H1 (cell line): Measurements from ENCODE around the gene SH3RF3. TPM values are rescaled to one million over a fixed set of nuclear protein-coding genes. Genes with fewer than 3 reads are reported as not detected.
A peak's percentile ranks its signal among the peaks of the same experiment; 100 is the strongest.

Experiments
- CTCF ChIA-PET: fragments of 300-600 bp; sonication (Branson Sonifier 250); formaldehyde crosslinking; loops from one replicate; lab custom pipeline; 2021; ENCODE audit not compliant: partially characterized antibody; lab: Charles Lee
- POLR2A ChIA-PET: fragments of 300-600 bp; sonication (Branson Sonifier 250); formaldehyde crosslinking; loops from one replicate; lab custom pipeline; 2021; ENCODE audit warnings: inconsistent platforms; ENCODE audit not compliant: partially characterized antibody; lab: Charles Lee
- DNase-seq, 2 experiments: peaks; one replicate each; pipeline versions ENCODE4 v3.0.0 to v3.0.0-alpha.2; 2010 to 2022; ENCODE audit warnings: low spot score in 2 of 2, low read depth in 1 of 2, mixed read lengths in 1 of 2
- FAIRE-seq: peaks from 2 replicates; lab custom pipeline; 2011; peaks lifted over from hg19 to GRCh38; lab: Jason Lieb, UNC
- H2AFZ ChIP-seq: 2 replicates; pipeline ENCODE4 v1.8.1; 2012; ENCODE audit warnings: low read length, inconsistent platforms
- H2AK5ac ChIP-seq: 2 replicates; pipeline ENCODE4 v1.6.1; 2013; ENCODE audit warnings: low read depth, low read length
- H2BK120ac ChIP-seq: replicated peaks from 2 replicates; pipeline ENCODE3; 2013; ENCODE audit warnings: low read depth, low read length, inconsistent platforms
- H2BK12ac ChIP-seq: 2 replicates; pipeline ENCODE4 v1.6.1; 2013; ENCODE audit warnings: low read depth, low read length
- H2BK15ac ChIP-seq: 2 replicates; pipeline ENCODE4 v1.6.1; 2013; ENCODE audit warnings: low read length
- H2BK20ac ChIP-seq: 2 replicates; pipeline ENCODE4 v1.6.1; 2013; ENCODE audit warnings: low read length
- H2BK5ac ChIP-seq: 2 replicates; pipeline ENCODE4 v1.6.1; 2013; ENCODE audit warnings: low read depth, low read length
- H3K14ac ChIP-seq: 2 replicates; pipeline ENCODE4 v1.6.1; 2013; ENCODE audit warnings: inconsistent platforms; ENCODE audit not compliant: insufficient read length
- H3K18ac ChIP-seq: 2 replicates; pipeline ENCODE4 v1.6.1; 2013; ENCODE audit warnings: low read length; ENCODE audit errors: extremely low read depth
- H3K23ac ChIP-seq: 2 replicates; pipeline ENCODE4 v1.6.1; 2013; ENCODE audit warnings: inconsistent platforms; ENCODE audit not compliant: insufficient read length
- H3K23me2 ChIP-seq: 2 replicates; pipeline ENCODE4 v1.6.1; 2013; ENCODE audit warnings: low read depth, low read length
- H3K27ac ChIP-seq: 2 replicates; pipeline ENCODE4 v1.6.1; 2011; ENCODE audit warnings: low read depth, low read length, inconsistent platforms
- H3K27me3 ChIP-seq, 4 experiments: replicated peaks in 1 of 4; 1 replicate in 1 of 4; 2 replicates in 3 of 4; pipeline versions ENCODE4 v1.6.1 to v1.8.1; 2011 to 2013; ENCODE audit warnings: low read length in 3 of 4, mild to moderate bottlenecking in 3 of 4, inconsistent platforms in 2 of 4, mixed read lengths in 2 of 4, moderate library complexity in 1 of 4; ENCODE audit not compliant: control insufficient read depth in 3 of 4, insufficient read depth in 3 of 4; ENCODE audit errors: extremely low read depth in 1 of 4
- H3K36me3 ChIP-seq, 4 experiments: 2 replicates each; pipeline versions ENCODE4 v1.6.1 to v1.8.1; 2011 to 2013; ENCODE audit warnings: mild to moderate bottlenecking in 4 of 4, low read length in 3 of 4, moderate library complexity in 2 of 4, control low read depth in 1 of 4, inconsistent platforms in 1 of 4; ENCODE audit not compliant: insufficient read depth in 4 of 4, control insufficient read depth in 2 of 4
- H3K4ac ChIP-seq: replicated peaks from 2 replicates; pipeline ENCODE3; 2013; ENCODE audit warnings: low read length, low read depth, mixed read lengths, inconsistent platforms; ENCODE audit not compliant: insufficient read length
- H3K4me1 ChIP-seq, 4 experiments: replicated peaks in 1 of 4; 1 replicate in 1 of 4; 2 replicates in 3 of 4; pipeline versions ENCODE4 v1.6.1 to v1.8.1; 2011 to 2013; ENCODE audit warnings: low read length in 3 of 4, inconsistent platforms in 2 of 4, mixed read lengths in 1 of 4; ENCODE audit not compliant: insufficient read depth in 4 of 4, control insufficient read depth in 3 of 4
- H3K4me2 ChIP-seq, 2 experiments: 2 replicates each; pipeline versions ENCODE4 v1.6.1 to v1.8.1; 2011 to 2013; ENCODE audit warnings: low read depth in 2 of 2, low read length in 2 of 2, control low read depth in 1 of 2, inconsistent platforms in 1 of 2, mild to moderate bottlenecking in 1 of 2; ENCODE audit not compliant: insufficient read depth in 1 of 2
- H3K4me3 ChIP-seq, 4 experiments: fragments of 200-600, 300-600 bp in 1 of 4; sonication (generic), shearing (Covaris generic), sonication (Bioruptor Twin) in 1 of 4; 2 replicates each; pipeline versions ENCODE4 v1.5.1 to v1.8.1; 2011 to 2016; ENCODE audit warnings: low read length in 4 of 4, low read depth in 3 of 4, control low read depth in 2 of 4, inconsistent platforms in 2 of 4, mild to moderate bottlenecking in 2 of 4, mixed read lengths in 1 of 4, moderate library complexity in 1 of 4; ENCODE audit not compliant: insufficient read depth in 2 of 4; ENCODE audit errors: extremely low read depth in 1 of 4
- H3K56ac ChIP-seq: replicated peaks from 2 replicates; pipeline ENCODE3; 2013; ENCODE audit warnings: low read depth, mild to moderate bottlenecking, mixed read lengths, low read length, inconsistent platforms; ENCODE audit not compliant: insufficient read length
- H3K79me1 ChIP-seq: 2 replicates; pipeline ENCODE4 v1.6.1; 2013; ENCODE audit warnings: low read depth, low read length, control low read depth
- H3K79me2 ChIP-seq, 2 experiments: 2 replicates each; pipeline versions ENCODE4 v1.6.1 to v1.8.1; 2012 to 2013; ENCODE audit warnings: low read length in 2 of 2, mild to moderate bottlenecking in 2 of 2, inconsistent platforms in 1 of 2; ENCODE audit not compliant: insufficient read depth in 2 of 2, control insufficient read depth in 1 of 2
- H3K9ac ChIP-seq, 4 experiments: replicated peaks in 1 of 4; 1 replicate in 1 of 4; 2 replicates in 3 of 4; pipeline versions ENCODE4 v1.6.1 to v1.8.1; 2011 to 2013; ENCODE audit warnings: low read depth in 3 of 4, low read length in 3 of 4, control low read depth in 2 of 4, mild to moderate bottlenecking in 2 of 4, moderate library complexity in 2 of 4, inconsistent platforms in 1 of 4; ENCODE audit errors: extremely low read depth in 1 of 4
- H3K9me3 ChIP-seq, 2 experiments: 2 replicates each; pipeline versions ENCODE4 v1.6.1 to v1.8.1; 2012 to 2013; ENCODE audit warnings: mild to moderate bottlenecking in 2 of 2, moderate library complexity in 2 of 2, control low read depth in 1 of 2, inconsistent platforms in 1 of 2, low read depth in 1 of 2, low read length in 1 of 2, mixed read lengths in 1 of 2; ENCODE audit not compliant: insufficient read depth in 2 of 2
- H4K20me1 ChIP-seq, 2 experiments: replicated peaks in 1 of 2; 2 replicates each; pipeline versions ENCODE3 to v1.8.1; 2011 to 2013; ENCODE audit warnings: inconsistent platforms in 2 of 2, low read length in 2 of 2, mild to moderate bottlenecking in 1 of 2; ENCODE audit not compliant: insufficient read depth in 2 of 2, control insufficient read depth in 1 of 2
- H4K5ac ChIP-seq: 2 replicates; pipeline ENCODE4 v1.6.1; 2013; ENCODE audit warnings: low read length, low read depth, mixed read lengths, inconsistent platforms; ENCODE audit not compliant: insufficient read length
- H4K8ac ChIP-seq: 2 replicates; pipeline ENCODE4 v1.8.0; 2013; ENCODE audit warnings: mild to moderate bottlenecking, moderate library complexity, low read length, inconsistent platforms; ENCODE audit not compliant: insufficient read depth; ENCODE audit errors: extremely low read depth
- H4K91ac ChIP-seq: replicated peaks from 2 replicates; pipeline ENCODE3; 2013; ENCODE audit warnings: low read length, mixed read lengths, inconsistent platforms; ENCODE audit not compliant: insufficient read length
- ASH2L ChIP-seq: fragments of 200-600, 300-600 bp; sonication (generic); IDR thresholded peaks from one replicate; pipeline ENCODE4 v1.7.1; 2017; ENCODE audit warnings: low read length
- EP300 ChIP-seq, 2 experiments: IDR thresholded peaks; 1 replicate in 1 of 2; 2 replicates in 1 of 2; pipeline ENCODE4 v1.6.1; 2011 to 2012; ENCODE audit warnings: low read depth in 2 of 2, low read length in 2 of 2, mild to moderate bottlenecking in 2 of 2, borderline replicate concordance in 1 of 2, inconsistent platforms in 1 of 2, moderate library complexity in 1 of 2
- POLR2A ChIP-seq, 2 experiments: IDR thresholded peaks; 1 replicate in 1 of 2; 2 replicates in 1 of 2; pipeline ENCODE4 v1.6.1; 2011; ENCODE audit warnings: low read depth in 2 of 2, low read length in 2 of 2, mild to moderate bottlenecking in 2 of 2; ENCODE audit errors: control extremely low read depth in 1 of 2
- RFX5 ChIP-seq: IDR thresholded peaks from 2 replicates; pipeline ENCODE4 v1.6.1; 2011; ENCODE audit warnings: low read depth, low read length, improper control_type of control experiment, borderline replicate concordance
- SIX5 ChIP-seq: IDR thresholded peaks from 2 replicates; pipeline ENCODE4 v1.6.1; 2011; ENCODE audit warnings: mild to moderate bottlenecking, low read depth, low read length
- SUZ12 ChIP-seq: fragments of 200-600 bp; sonication (generic); IDR thresholded peaks from 2 replicates; pipeline ENCODE4 v1.6.1; 2012; ENCODE audit warnings: mild to moderate bottlenecking, inconsistent platforms, low read length, moderate library complexity, mixed read lengths
- WGBS, 2 experiments: shearing (Covaris generic) in 1 of 2; methylation state at CpG; one replicate each; pipeline versions ENCODE4 v1.1.6 to v1.1.7; 2013 to 2015; ENCODE audit warnings: low lambda C conversion rate in 2 of 2, mixed read lengths in 2 of 2, inconsistent platforms in 1 of 2, low coverage in 1 of 2, missing lambda C conversion rate in 1 of 2; ENCODE audit not compliant: insufficient replicate concordance in 2 of 2, insufficient coverage in 1 of 2, insufficient read length in 1 of 2; ENCODE audit errors: extremely low coverage in 1 of 2, missing lambda C conversion rate in 1 of 2; 5-methylcytosine and 5-hydroxymethylcytosine counted together
- polyA plus RNA-seq, 7 experiments: library from polyadenylated mRNA; depleted of rRNA in 3 of 7; stranded (reverse) in 5 of 7; unstranded in 2 of 7; fragments of >200 nt in 5 of 7; fragments of 200-250 nt in 2 of 7; gene quantifications; 1 replicate in 5 of 7; 2 replicates in 1 of 7; 4 replicates in 1 of 7; pipeline versions ENCODE4 v1.2.1 to v1.2.3, GENCODE V29; 2011 to 2013; ENCODE audit warnings: missing spikeins in 2 of 7, mixed read lengths in 2 of 7
- total RNA-seq: library from RNA; stranded (reverse); fragmentation: NEBNext Ultra II Directional; extraction: Animal tissue kit (Norgen Biotek cat#: 25700); gene quantifications from 2 replicates; pipeline ENCODE4 v1.2.1, GENCODE V29; 2021

Gene SH3RF3
- total and polyA plus RNA-seq, 2 of the 8 experiments (the other 6 are each of a cell fraction or from before 2014, with no cell fraction given), result 0.11 to 0.65 TPM

GRCh38 chr2:109384308-109385271 lies 255.6 kb downstream of the SH3RF3 start:
- Histone ChIP-seq H2AFZ (no peak overlapping the region), H4K5ac (no peak overlapping the region), H3K18ac (no peak overlapping the region), H4K20me1 (no peaks in the 10 kb centered on the region), H3K4me3 (no peak overlapping the region), H3K27me3 (no peaks in the 10 kb centered on the region; a peak in 1 of 7 replicates), H4K91ac (no peak overlapping the region), H3K79me2 (no peaks in the 10 kb centered on the region), H3K27ac (no peak overlapping the region), H3K23ac (no peak overlapping the region), H2BK20ac (no peak overlapping the region), H2BK5ac (no peak overlapping the region), H2BK15ac (no peak overlapping the region; the same call in 1 of the 2 replicates), H3K56ac (no peak overlapping the region), H2BK12ac (peak overlapping the region; percentile 68; the same call in 1 of the 2 replicates), H2AK5ac (no peak overlapping the region; the same call in 1 of the 2 replicates), H3K4me2 (no peak overlapping the region), H2BK120ac (no peak overlapping the region), H3K14ac (no peak overlapping the region), H3K9me3 (no peaks in the 10 kb centered on the region), H3K9ac (no peak overlapping the region), H3K23me2 (no peaks in the 10 kb centered on the region), H3K4me1 (peaks cover 2 to 20% (median 10%) of the 10 kb centered on the region in 4 experiments), H3K36me3 (no peaks in the 10 kb centered on the region), H4K8ac (0 out of 2 replicates have a peak overlapping the region, but pooled peaks have one; percentile 29), H3K79me1 (no peaks in the 10 kb centered on the region), H3K4ac (no peak overlapping the region)
- FAIRE-seq (no peak), DNase-seq (no peak)
- 85% methylated on average over 14 of the region's 18 CpGs; no CpG with 5 or more reads in 1 of the 2 experiments for WGBS, 2 experiments
- POLR2A ChIA-PET, result no interaction called here
- CTCF ChIA-PET, result no interaction called here
- TF ChIP-seq SIX5, result no peak
- TF ChIP-seq EP300 (IDR thresholded peaks at IDR 0.05; ENCODE audit: borderline replicate concordance in 1 of 2, low read depth in 2 of 2, low read length in 2 of 2), result no peak
- no peak for TF ChIP-seq SUZ12
- TF ChIP-seq ASH2L, result no peak
- TF ChIP-seq RFX5, result no peak
- TF ChIP-seq POLR2A (IDR thresholded peaks at IDR 0.05; ENCODE audit: control extremely low read depth in 1 of 2, low read depth in 2 of 2, low read length in 2 of 2), result no peak
